Stimulated activated naive CD8-positive, alpha-beta T cell treated with anti-CD3 and anti-CD28 coated beads, Interleukin-15, amount 100 ng/mL, for 72 hours (primary cell): ENCODE measurements around the gene PPP6R2.
A peak's percentile ranks its signal among the peaks of the same experiment; 100 is the strongest.
"Not testable (repeated sequence)": the region's sequence is repeated elsewhere in the genome, so short reads cannot be mapped to it uniquely, and the experiment has no call there.

ENCODE experiments used
- ATAC-seq: fragments of 150-1000 bp; cut with Tn5 transposase; 2 replicates; pipeline ENCODE4 v1.10.0; 2021; ENCODE audit warnings: mild to moderate bottlenecking, moderate library complexity
- DNase-seq, 2 donors: peaks; one replicate each; pipeline ENCODE4 v3.0.0; 2021 to 2022
- H3K27ac Mint-ChIP-seq, 2 donors: one replicate each; pipeline ENCODE4 v1.8.0; 2022; ENCODE audit warnings: mild to moderate bottlenecking in 2 of 2, mixed read lengths in 2 of 2, moderate library complexity in 2 of 2
- H3K27me3 Mint-ChIP-seq: one replicate; pipeline ENCODE4 v1.8.0; 2022; ENCODE audit warnings: mixed read lengths
- H3K4me1 Mint-ChIP-seq: one replicate; pipeline ENCODE4 v1.8.0; 2022; ENCODE audit warnings: mild to moderate bottlenecking, mixed read lengths
- H3K4me3 Mint-ChIP-seq, 2 donors: one replicate each; pipeline ENCODE4 v1.8.0; 2022; ENCODE audit warnings: mild to moderate bottlenecking in 2 of 2, mixed read lengths in 2 of 2, moderate library complexity in 1 of 2
- H3K9me3 Mint-ChIP-seq, 2 donors: one replicate each; pipeline ENCODE4 v1.8.0; 2022; ENCODE audit warnings: mixed read lengths in 2 of 2

PPP6R2 gene

GRCh38 chr22:50371101-50371648 lies 28.0 kb downstream of the PPP6R2 start:
- no peak overlapping the region for H3K27ac Mint-ChIP-seq
- no peaks in the 10 kb centered on the region for H3K27me3 Mint-ChIP-seq

GRCh38 chr22:50376085-50376651 lies 33.0 kb downstream of the PPP6R2 start:
- H3K27ac Mint-ChIP-seq = peak overlapping the region in 1 of 2 donors; percentile 5
- H3K9me3 Mint-ChIP-seq = no peaks in the 10 kb centered on the region
- DNase-seq (no peak), ATAC-seq (peak; percentile 61)
- no peaks in the 10 kb centered on the region for H3K27me3 Mint-ChIP-seq
- H3K4me3 Mint-ChIP-seq = no peak overlapping the region
- peaks cover 29% of the 10 kb centered on the region for H3K4me1 Mint-ChIP-seq

More at GRCh38 chr22:50371101-50371648, 28.0 kb downstream of the PPP6R2 start:
- DNase-seq (no peak), ATAC-seq (no peak)
- peaks cover 33% of the 10 kb centered on the region for H3K4me1 Mint-ChIP-seq
- H3K9me3 Mint-ChIP-seq = no peaks in the 10 kb centered on the region
- H3K4me3 Mint-ChIP-seq = no peak overlapping the region

- H3K27me3 Mint-ChIP-seq, DNase-seq, H3K27ac Mint-ChIP-seq, H3K4me3 Mint-ChIP-seq, H3K9me3 Mint-ChIP-seq, ATAC-seq: not testable (repeated sequence)
- peaks cover 23% of the 10 kb centered on the region for H3K4me1 Mint-ChIP-seq
These were observed 38.0 kb downstream of the PPP6R2 start for GRCh38 chr22:50381021-50381555.

GRCh38 chr22:50396751-50397370 lies 53.7 kb downstream of the PPP6R2 start:
- H3K27ac Mint-ChIP-seq = peak overlapping the region; percentile 20 to 84
- H3K4me1 Mint-ChIP-seq = peaks cover 36% of the 10 kb centered on the region
- H3K4me3 Mint-ChIP-seq = no peak overlapping the region
- DNase-seq (no peak), ATAC-seq (no peak)
- H3K27me3 Mint-ChIP-seq = no peaks in the 10 kb centered on the region
- H3K9me3 Mint-ChIP-seq = no peaks in the 10 kb centered on the region

GRCh38 chr22:50397371-50398060 lies 54.4 kb downstream of the PPP6R2 start:
- not testable (repeated sequence) for DNase-seq, H3K9me3 Mint-ChIP-seq, H3K27me3 Mint-ChIP-seq, ATAC-seq, H3K4me3 Mint-ChIP-seq
- peak overlapping the region in 1 of 2 donors; percentile 20 for H3K27ac Mint-ChIP-seq
- peaks cover 37% of the 10 kb centered on the region for H3K4me1 Mint-ChIP-seq

- DNase-seq (no peak), ATAC-seq (no peak)
- Mint-ChIP-seq H3K4me3 (no peak overlapping the region), H3K27ac (peak overlapping the region; percentile 33 to 48), H3K27me3 (no peaks in the 10 kb centered on the region), H3K4me1 (peaks cover 46% of the 10 kb centered on the region), H3K9me3 (no peaks in the 10 kb centered on the region)
These were observed 55.9 kb downstream of the PPP6R2 start for GRCh38 chr22:50398831-50399648.

- Mint-ChIP-seq H3K4me1 (peaks cover 46% of the 10 kb centered on the region), H3K4me3 (peak overlapping the region in 1 of 2 donors; percentile 24), H3K9me3 (no peaks in the 10 kb centered on the region), H3K27me3 (no peaks in the 10 kb centered on the region), H3K27ac (peak overlapping the region; percentile 39 to 84)
- peak; percentile 19 to 31 for DNase-seq
- peak; percentile 84 for ATAC-seq
These were observed 56.7 kb downstream of the PPP6R2 start for GRCh38 chr22:50399751-50400331.

- Mint-ChIP-seq H3K27me3 (no peaks in the 10 kb centered on the region), H3K4me3 (peak overlapping the region in 1 of 2 donors; percentile 24), H3K4me1 (peaks cover 46% of the 10 kb centered on the region), H3K27ac (peak overlapping the region; percentile 39 to 84), H3K9me3 (no peaks in the 10 kb centered on the region)
- ATAC-seq = no peak
- no peak for DNase-seq
These were observed 57.3 kb downstream of the PPP6R2 start for GRCh38 chr22:50400406-50400805.

GRCh38 chr22:50400931-50401330 lies 57.8 kb downstream of the PPP6R2 start:
- H3K4me3 Mint-ChIP-seq = no peak overlapping the region
- H3K27me3 Mint-ChIP-seq = no peaks in the 10 kb centered on the region
- DNase-seq (no peak), ATAC-seq (no peak)
- H3K9me3 Mint-ChIP-seq = no peaks in the 10 kb centered on the region
- peaks cover 46% of the 10 kb centered on the region for H3K4me1 Mint-ChIP-seq
- peak overlapping the region in 1 of 2 donors; percentile 15 for H3K27ac Mint-ChIP-seq

- Mint-ChIP-seq H3K27ac (peak overlapping the region in 1 of 2 donors; percentile 12), H3K9me3 (no peaks in the 10 kb centered on the region), H3K4me3 (no peak overlapping the region), H3K27me3 (no peaks in the 10 kb centered on the region), H3K4me1 (peaks cover 40% of the 10 kb centered on the region)
- DNase-seq (no peak), ATAC-seq (no peak)
These were observed 58.8 kb downstream of the PPP6R2 start for GRCh38 chr22:50401907-50402306.

GRCh38 chr22:50403701-50404101 lies 60.6 kb downstream of the PPP6R2 start:
- Mint-ChIP-seq H3K4me1 (peaks cover 36% of the 10 kb centered on the region), H3K9me3 (no peaks in the 10 kb centered on the region), H3K27me3 (no peaks in the 10 kb centered on the region), H3K4me3 (no peak overlapping the region), H3K27ac (peak overlapping the region; percentile 33 to 68)
- DNase-seq (no peak), ATAC-seq (no peak)

- Mint-ChIP-seq H3K4me1 (peaks cover 16% of the 10 kb centered on the region), H3K9me3 (no peaks in the 10 kb centered on the region), H3K27ac (peak overlapping the region in 1 of 2 donors; percentile 87), H3K4me3 (no peak overlapping the region), H3K27me3 (no peaks in the 10 kb centered on the region)
- DNase-seq = no peak
- ATAC-seq = no peak
These were observed 63.5 kb downstream of the PPP6R2 start for GRCh38 chr22:50406416-50407170.

GRCh38 chr22:50408311-50408710 lies 65.2 kb downstream of the PPP6R2 start:
- no peak overlapping the region for H3K27ac Mint-ChIP-seq
- DNase-seq (no peak), ATAC-seq (no peak)
- no peak overlapping the region for H3K4me3 Mint-ChIP-seq
- H3K4me1 Mint-ChIP-seq = peaks cover 6% of the 10 kb centered on the region
- H3K27me3 Mint-ChIP-seq = no peaks in the 10 kb centered on the region
- no peaks in the 10 kb centered on the region for H3K9me3 Mint-ChIP-seq

- not testable (repeated sequence) for H3K9me3 Mint-ChIP-seq, ATAC-seq, DNase-seq, H3K4me3 Mint-ChIP-seq, H3K27me3 Mint-ChIP-seq, H3K4me1 Mint-ChIP-seq, H3K27ac Mint-ChIP-seq
These were observed 65.8 kb downstream of the PPP6R2 start for GRCh38 chr22:50408954-50409353.
